Kidney tubule cell (primary cell): Measurements from ENCODE around the gene PATL1.
A peak's percentile ranks its signal among the peaks of the same experiment; 100 is the strongest.
"Not testable (repeated sequence)": the region's sequence is repeated elsewhere in the genome, so short reads cannot be mapped to it uniquely, and the experiment has no call there.

Source experiments
- DNase-seq: peaks from one replicate; pipeline ENCODE4 v3.0.0-alpha.2; 2018; ENCODE audit warnings: low spot score

The PATL1 gene

DNA sequence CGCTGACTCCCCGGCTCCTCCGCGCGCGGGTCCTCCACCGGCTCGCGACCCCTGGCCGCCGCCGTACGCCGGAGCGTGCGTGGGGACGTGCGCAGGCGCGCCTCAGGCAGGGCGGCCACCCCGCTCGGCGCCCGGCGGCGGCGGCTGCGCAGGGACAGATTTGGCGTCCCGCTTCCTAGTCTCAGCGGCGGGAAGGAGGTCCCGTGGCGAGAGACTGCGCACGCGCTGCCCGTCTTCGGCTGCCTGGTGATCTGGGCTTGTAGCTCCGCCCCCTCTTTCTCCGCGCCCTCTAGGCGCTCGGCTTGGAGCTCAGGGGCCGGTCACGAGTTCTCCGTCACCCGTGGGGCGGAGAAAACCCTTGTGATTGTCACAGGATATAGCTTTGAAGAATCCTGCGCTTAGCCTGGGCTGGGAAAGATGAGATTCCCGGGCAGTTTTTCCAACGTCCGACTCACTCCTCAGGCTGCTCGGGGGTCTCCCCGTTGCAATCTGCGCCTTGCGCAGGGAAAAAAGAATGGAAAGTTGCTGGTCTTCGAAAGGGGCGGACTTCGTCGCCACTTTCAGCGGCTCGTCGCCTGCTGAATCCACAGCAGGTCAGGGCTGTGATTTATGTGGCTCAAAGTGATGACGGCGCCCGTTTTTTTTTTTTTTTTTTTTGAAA is at the start of gene PATL1:
Gene PATL1 (minus strand): TSS at position 88 of the 661 bp plus-strand sequence. CDS start 142 bp downstream, outside the sequence.
- peak; percentile 99 for DNase-seq

DNA sequence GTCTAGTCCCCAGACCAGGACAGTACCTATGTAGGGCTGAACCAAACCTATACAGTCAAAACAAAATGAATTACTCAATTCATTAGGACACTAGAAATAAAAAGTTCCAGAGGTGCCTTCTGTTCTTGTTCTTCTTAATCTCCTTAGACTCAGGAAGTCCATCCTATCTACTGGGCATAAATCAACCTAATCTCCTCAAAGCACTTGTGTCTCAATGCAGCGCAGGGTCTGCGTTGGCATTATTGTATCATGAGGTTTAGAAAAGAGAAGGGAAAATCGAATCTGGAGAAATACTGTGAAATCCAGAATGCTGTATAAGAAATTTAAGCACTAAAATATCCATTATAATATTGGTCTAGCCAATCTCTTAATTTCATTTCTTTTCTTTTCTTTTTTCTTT is 47.2 kb upstream of the PATL1 start:
- DNase-seq = no peak

GRCh38 chr11:59713745-59714144 is 44.9 kb upstream of the PATL1 start, which contains the start of gene OR10V1:
Gene OR10V1 (minus strand): TSS chr11:59713845. CDS start chr11:59713845, 0 bp downstream.
- DNase-seq = no peak

- DNase-seq = peak; percentile 45
These were observed 41.5 kb upstream of the PATL1 start for GRCh38 chr11:59710136-59710847.

DNA sequence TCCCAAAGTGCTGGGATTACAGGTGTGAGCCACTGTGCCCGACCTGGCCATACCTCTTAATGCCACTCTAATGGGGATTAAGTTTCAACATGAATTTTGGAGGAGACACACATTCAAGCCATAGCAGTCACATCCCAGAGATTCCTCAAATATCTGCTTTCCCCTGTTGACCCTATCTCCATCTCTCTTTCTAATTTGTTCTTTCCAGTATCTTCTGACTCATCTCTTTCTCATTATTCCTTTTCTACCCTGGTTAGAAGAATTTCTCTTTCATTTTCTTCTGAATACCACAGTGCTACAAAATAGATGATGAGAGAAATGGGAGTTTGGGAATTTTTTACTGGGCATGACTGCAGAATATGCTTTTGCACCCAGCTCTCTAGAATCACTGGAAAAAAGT is 39.7 kb upstream of the PATL1 start:
- DNase-seq = peak; percentile 22

DNA sequence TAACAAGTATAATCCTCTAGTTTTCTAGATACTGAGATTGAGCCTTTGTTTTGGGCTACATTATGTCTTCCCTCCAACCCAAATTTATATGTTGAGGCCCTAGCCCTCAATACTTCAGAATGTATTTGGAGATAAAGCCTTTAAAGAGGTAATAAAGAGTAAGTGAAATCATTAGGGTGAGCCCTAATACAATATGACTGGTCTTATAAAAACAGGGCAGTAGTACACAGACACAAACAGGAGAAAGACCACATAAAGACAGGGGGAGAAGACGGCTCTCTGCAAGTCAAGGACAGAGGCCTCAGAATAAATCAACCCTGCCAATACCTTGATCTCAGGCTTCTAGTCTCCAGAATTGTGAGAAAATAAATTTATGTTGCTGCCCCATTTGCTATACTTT is 38.5 kb upstream of the PATL1 start:
- DNase-seq = no peak

DNA sequence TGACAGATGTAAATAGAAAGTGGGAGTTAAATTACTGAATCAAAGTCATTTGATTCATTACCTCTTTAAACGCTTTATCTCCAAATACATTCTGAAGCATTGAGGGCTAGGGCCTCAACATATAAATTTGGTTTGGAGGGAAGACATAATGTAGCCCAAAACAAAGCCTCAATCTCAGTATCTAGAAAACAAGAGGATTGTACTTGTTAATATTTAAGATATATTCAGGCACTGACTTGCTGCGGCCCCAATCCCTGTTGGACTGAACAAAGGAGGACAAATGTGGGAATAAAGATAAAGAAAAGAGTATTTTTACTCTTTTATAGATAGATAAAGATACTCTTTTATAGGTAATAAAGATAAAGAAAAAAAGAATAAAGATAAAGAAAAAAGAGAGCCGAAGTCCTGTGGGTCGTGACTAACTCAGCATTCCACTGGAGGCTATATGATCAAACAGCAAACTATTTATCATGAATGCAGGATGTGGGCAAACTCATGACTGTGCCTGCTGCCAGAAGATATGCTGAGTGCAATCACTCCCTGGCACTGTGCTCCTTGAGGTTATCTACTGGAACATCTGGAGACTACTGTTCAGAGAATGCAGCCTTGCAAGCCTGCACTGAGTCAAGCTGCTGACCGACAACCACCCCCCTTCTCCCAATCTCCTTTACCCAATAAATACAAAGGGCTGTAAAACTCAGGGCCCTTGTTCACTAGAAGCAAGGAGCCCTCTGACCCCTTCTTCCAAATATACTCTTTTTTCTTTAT is 37.9 kb upstream of the PATL1 start:
- peak; percentile 95 for DNase-seq

- DNase-seq = no peak
These were observed 36.5 kb upstream of the PATL1 start for GRCh38 chr11:59705294-59705693.

DNA sequence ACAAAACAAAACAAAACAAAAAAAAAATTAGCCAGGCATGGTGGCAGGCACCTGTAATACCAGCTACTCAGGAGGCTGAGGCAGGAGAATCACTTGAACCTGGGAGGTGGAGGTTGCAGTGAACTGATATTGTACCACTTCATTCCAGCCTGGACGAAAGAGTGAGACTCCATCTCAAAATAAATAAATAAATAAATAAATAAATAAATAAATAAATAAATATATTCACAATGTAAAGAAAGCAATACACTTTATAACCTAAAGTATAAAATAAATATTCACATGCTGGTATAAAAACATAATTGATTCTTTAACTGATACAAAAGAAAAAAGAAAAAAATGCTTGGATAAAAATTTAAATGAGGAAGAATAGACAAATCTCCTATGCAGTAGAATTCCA is 34.7 kb upstream of the PATL1 start:
- DNase-seq = not testable (repeated sequence)

DNA sequence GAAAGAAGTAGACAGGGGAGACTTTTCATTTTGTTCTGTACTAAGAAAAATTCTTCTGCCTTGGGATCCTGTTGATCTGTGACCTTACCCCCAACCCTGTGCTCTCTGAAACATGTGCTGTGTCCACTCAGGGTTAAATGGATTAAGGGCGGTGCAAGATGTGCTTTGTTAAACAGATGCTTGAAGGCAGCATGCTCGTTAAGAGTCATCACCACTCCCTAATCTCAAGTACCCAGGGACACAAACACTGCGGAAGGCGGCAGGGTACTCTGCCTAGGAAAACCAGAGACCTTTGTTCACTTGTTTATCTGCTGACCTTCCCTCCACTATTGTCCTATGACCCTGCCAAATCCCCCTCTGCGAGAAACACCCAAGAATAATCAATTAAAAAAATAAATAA is 31.3 kb upstream of the PATL1 start:
- not testable (repeated sequence) for DNase-seq

- no peak for DNase-seq
These were observed 29.7 kb upstream of the PATL1 start for GRCh38 chr11:59698506-59698905.

GRCh38 chr11:59692915-59693314 is 24.1 kb upstream of the PATL1 start:
- no peak for DNase-seq

- DNase-seq = no peak
These were observed 22.3 kb upstream of the PATL1 start for GRCh38 chr11:59691156-59691555.

DNA sequence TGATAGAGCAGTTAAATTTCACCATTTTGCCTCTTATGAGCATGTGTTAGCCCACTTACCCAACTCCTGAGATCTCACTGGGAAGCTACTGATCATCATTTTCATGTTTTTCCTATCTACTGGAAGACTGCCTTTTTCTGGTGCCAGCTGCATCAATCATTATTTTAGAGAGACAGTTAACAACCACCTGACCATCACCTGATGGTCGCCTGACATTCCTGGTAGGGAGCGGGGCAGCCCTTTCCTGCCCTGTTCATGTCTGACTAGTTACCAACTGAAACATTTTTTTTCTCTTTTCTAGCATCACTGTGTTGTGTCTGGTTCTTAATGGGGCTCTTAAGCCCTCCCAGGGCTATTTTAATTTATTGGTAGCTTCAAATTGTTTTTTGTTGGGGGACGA is 20.2 kb upstream of the PATL1 start:
- DNase-seq = peak; percentile 37

GRCh38 chr11:59681260-59681725 is 12.5 kb upstream of the PATL1 start:
- DNase-seq = not testable (repeated sequence)

GRCh38 chr11:59680287-59681154 is 11.7 kb upstream of the PATL1 start:
- peak; percentile 83 for DNase-seq

DNA sequence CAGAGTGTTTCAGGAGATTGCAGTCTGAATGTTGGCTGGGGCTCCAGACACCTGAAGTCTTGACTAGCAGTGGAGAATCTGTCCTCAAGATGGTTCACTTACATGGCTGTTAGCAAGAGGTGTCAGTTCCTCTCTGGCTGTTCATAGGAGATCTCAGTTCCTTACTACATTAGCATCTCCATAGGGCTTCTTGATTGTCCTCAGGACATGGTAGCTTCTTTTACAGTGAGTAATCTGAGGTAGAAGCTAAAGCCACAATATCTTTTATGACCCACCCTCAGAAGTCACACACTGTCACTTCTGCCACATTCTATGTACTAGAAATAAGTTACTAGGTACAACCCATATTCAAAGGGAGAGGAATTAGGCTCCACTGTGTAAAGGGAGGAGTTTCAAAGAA is 10.5 kb upstream of the PATL1 start:
- DNase-seq = no peak

DNA sequence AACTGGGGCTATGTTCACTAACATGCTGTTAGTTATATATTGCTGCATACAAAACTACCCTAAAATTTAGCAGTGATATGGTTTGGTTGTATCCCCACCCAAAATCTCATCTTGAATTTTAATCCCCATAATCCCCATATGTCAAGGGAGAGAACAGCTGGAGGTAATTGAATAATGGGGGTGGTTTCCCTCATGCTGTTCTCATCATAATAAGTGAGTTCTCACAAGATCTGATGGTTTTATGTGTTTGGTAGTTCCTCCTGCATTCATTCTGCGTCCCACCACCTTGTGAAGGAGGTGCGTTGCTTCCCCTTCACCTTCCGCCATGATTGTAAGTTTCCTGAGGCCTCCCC is 10.0 kb upstream of the PATL1 start:
- no peak for DNase-seq

GRCh38 chr11:59678118-59678812 is 9.4 kb upstream of the PATL1 start:
- no peak for DNase-seq

GRCh38 chr11:59676205-59676604 is 7.4 kb upstream of the PATL1 start:
- DNase-seq = no peak

DNA sequence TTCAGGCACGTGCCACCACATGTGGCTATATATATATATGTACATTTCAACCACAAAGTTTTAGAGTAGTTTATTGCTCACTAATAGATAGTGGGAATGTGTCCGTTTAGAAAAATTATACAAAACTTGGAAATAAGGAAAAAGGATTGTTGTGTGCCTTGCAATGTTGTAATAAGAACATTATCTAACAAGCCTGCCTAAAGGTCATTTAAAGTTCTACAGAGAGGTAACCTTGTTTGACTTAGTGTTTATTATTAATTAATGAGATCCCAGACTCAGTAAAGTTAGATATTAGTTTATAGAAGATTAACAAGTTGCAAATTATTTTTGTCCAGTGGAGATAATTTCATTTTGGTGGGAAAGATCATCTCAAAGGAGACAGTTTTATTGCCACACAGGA is 5.5 kb upstream of the PATL1 start:
- DNase-seq = no peak
